Right lobe of liver (tissue), 6 donors: ENCODE measurements around the gene PRKAG2. TPM values are rescaled to one million over a fixed set of nuclear protein-coding genes. Genes with fewer than 3 reads are reported as not detected.

Experiments
- ATAC-seq, 4 donors: fragments of 200-7000 bp; cut with Tn5 transposase; one replicate each; pipeline ENCODE4 v1.9.1; 2020; ENCODE audit warnings: mild to moderate bottlenecking in 4 of 4, moderate library complexity in 4 of 4
- DNase-seq, 3 donors: peaks; one replicate each; pipeline ENCODE4 v3.0.0-alpha.2; 2020
- H3K27ac ChIP-seq, 3 donors: fragments of 200-600 bp; one replicate each; pipeline ENCODE4 v1.8.0; 2022
- H3K27me3 ChIP-seq, 2 donors: fragments of 200-600 bp; one replicate each; pipeline ENCODE4 v1.8.0; 2022
- H3K36me3 ChIP-seq, 4 donors: fragments of 200-600 bp; sonication (generic) in 1 of 4; one replicate each; pipeline versions ENCODE4 v1.5.1 to v1.8.0; 2017 to 2022; ENCODE audit warnings: control low read depth in 1 of 4
- H3K4me1 ChIP-seq, 4 donors: fragments of 200-600 bp; sonication (generic) in 1 of 4; one replicate each; pipeline versions ENCODE4 v1.5.1 to v1.8.0; 2017 to 2022; ENCODE audit warnings: control low read depth in 1 of 4
- H3K4me3 ChIP-seq, 3 donors: fragments of 200-600 bp; one replicate each; pipeline ENCODE4 v1.8.0; 2022
- H3K9me3 ChIP-seq, 4 donors: fragments of 200-600 bp; sonication (generic) in 1 of 4; one replicate each; pipeline versions ENCODE4 v1.5.1 to v1.8.0; 2017 to 2022; ENCODE audit warnings: control low read depth in 1 of 4
- CTCF ChIP-seq, 4 donors: fragments of 200-600 bp in 3 of 4; fragments of 450-650 bp in 1 of 4; IDR thresholded peaks; one replicate each; pipeline versions ENCODE4 v1.5.1 to v1.8.0; 2016 to 2022; ENCODE audit warnings: antibody characterized with exemption in 4 of 4, mild to moderate bottlenecking in 2 of 4
- POLR2A ChIP-seq: fragments of 450-650 bp; IDR thresholded peaks from one replicate; pipeline ENCODE4 v1.6.1; 2017; ENCODE audit warnings: antibody characterized with exemption, mild to moderate bottlenecking
- WGBS: methylation state at CpG from one replicate; pipeline ENCODE4 v1.1.6; 2018; ENCODE audit warnings: low coverage, low lambda C conversion rate; ENCODE audit not compliant: insufficient coverage; ENCODE audit errors: missing lambda C conversion rate; 5-methylcytosine and 5-hydroxymethylcytosine counted together
- intact Hi-C, 2 donors: fragments of 100-400 bp; cut with DNase I; formaldehyde crosslinking; loops; one replicate each; pipeline versions ENCODE4 v1.11.2 to v1.14.1; 2022
- total RNA-seq, 6 experiments: library from RNA; depleted of rRNA in 2 of 6; stranded (reverse); fragments of >200 nt in 2 of 6; fragmentation: NEBNext Ultra II Directional in 3 of 6; extraction: Animal tissue kit (Norgen Biotek cat#: 25700) in 3 of 6; gene quantifications; one replicate each; pipeline versions ENCODE4 v1.1.0 to v1.2.4, GENCODE V29; 2016 to 2023
- donor health status: DM: no; HTN: yes; CAD: no.
- donor health status: DM: no; HTN: no; CAD: no.
- donor health status: DM: no; HTN: no; CAD: no.
- donor health status: DM: no; HTN: yes; CAD: no.
- donor health status: DM: no; HTN: yes; CAD: no.

The PRKAG2 gene
- total RNA-seq, 6 experiments from 2014 or later = 20.6 to 63.6 (median 29.5) TPM

- Histone ChIP-seq H3K4me3 (no peak overlapping the region), H3K36me3 (peaks cover 0 to 5% (median 0%) of the 10 kb centered on the region in 4 donors), H3K27me3 (no peaks in the 10 kb centered on the region), H3K9me3 (no peaks in the 10 kb centered on the region), H3K4me1 (peaks cover 0 to 4% (median 0%) of the 10 kb centered on the region in 4 donors), H3K27ac (no peak overlapping the region)
- WGBS = 73% methylated on average over 3 of the region's 3 CpGs
- DNase-seq (no peak), ATAC-seq (no peak)
- intact Hi-C loops = no loop called here
- no peak for TF ChIP-seq CTCF (IDR thresholded peaks at IDR 0.05)
- TF ChIP-seq POLR2A = no peak
Measured at GRCh38 chr7:151600331-151600730, 276.6 kb downstream of the PRKAG2 start.

GRCh38 chr7:151599401-151600227 lies 277.3 kb downstream of the PRKAG2 start:
- peaks cover 0 to 5% (median under 1%) of the 10 kb centered on the region in 4 donors for H3K36me3 ChIP-seq
- ATAC-seq (peak; percentile 45 to 72 (median 50)), DNase-seq (no peak)
- H3K27ac ChIP-seq = no peak overlapping the region
- intact Hi-C loops = no loop called here
- H3K4me3 ChIP-seq = no peak overlapping the region
- 75% methylated on average over 7 of the region's 10 CpGs for WGBS
- no peaks in the 10 kb centered on the region for H3K27me3 ChIP-seq
- TF ChIP-seq CTCF (IDR thresholded peaks at IDR 0.05) = no peak
- TF ChIP-seq POLR2A = no peak
- peaks cover 0 to 4% (median 0%) of the 10 kb centered on the region in 4 donors for H3K4me1 ChIP-seq
- no peaks in the 10 kb centered on the region for H3K9me3 ChIP-seq

GRCh38 chr7:151597541-151598444 lies 279.1 kb downstream of the PRKAG2 start:
- intact Hi-C loops = no loop called here
- DNase-seq (no peak), ATAC-seq (no peak)
- 86% methylated on average over 7 of the region's 7 CpGs for WGBS
- H3K4me3 ChIP-seq = no peak overlapping the region
- no peak for TF ChIP-seq CTCF (IDR thresholded peaks at IDR 0.05)
- no peak for TF ChIP-seq POLR2A
- no peaks in the 10 kb centered on the region for H3K27me3 ChIP-seq
- H3K36me3 ChIP-seq = peaks cover 0 to 13% (median 2%) of the 10 kb centered on the region in 4 donors
- H3K27ac ChIP-seq = no peak overlapping the region
- H3K4me1 ChIP-seq = peaks cover 0 to 4% (median 0%) of the 10 kb centered on the region in 4 donors
- H3K9me3 ChIP-seq = no peaks in the 10 kb centered on the region

DNA sequence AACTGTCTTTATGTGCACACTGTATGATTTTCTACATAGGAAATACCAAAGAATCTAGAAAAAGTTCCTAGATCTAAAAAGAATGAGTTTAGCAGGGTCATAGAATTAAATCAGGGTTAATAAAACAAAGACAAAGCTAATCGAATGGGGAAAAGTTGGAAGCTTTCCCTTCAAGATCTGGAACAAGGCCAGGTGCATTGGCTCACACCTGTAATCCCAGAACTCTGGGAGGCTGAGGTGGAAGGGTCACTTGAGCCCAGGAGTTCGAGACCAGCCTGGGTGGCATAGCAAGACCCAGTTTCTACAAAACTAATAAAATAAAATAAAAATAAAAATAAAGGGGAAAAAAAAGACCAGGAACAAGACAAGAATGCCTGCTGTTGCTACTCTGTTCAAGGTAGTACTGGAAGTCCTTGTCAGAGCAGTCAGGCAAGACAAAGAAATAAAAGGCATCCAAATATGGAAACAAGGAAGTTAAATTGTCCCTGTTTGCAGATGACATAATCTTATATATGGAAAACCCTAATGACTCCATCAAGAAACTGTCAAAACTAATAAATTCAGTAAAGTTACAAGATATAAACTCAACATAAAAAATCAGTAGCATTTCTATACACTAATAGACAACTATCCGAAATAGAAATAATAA lies 281.1 kb downstream of the PRKAG2 start:
- Histone ChIP-seq H3K36me3 (peaks cover 0 to 13% (median 3%) of the 10 kb centered on the region in 4 donors), H3K27ac (no peak overlapping the region), H3K9me3 (no peaks in the 10 kb centered on the region), H3K27me3 (no peaks in the 10 kb centered on the region), H3K4me3 (no peak overlapping the region), H3K4me1 (peaks cover 0 to 4% (median 0%) of the 10 kb centered on the region in 4 donors)
- intact Hi-C loops = no loop called here
- ATAC-seq (peak in 2 of 4 donors; percentile 26 to 57), DNase-seq (no peak)
- 41% methylated on average over 3 of the region's 3 CpGs for WGBS
- TF ChIP-seq POLR2A (no peak), CTCF (IDR thresholded peaks at IDR 0.05) (no peak)
